Measurements from ENCODE around the gene TKFC.

Gene TKFC

GRCh38 chr11:61325649-61326414 is 7.2 kb upstream of the TKFC start:
- DNase-seq: no peak

GRCh38 chr11:61327669-61328071 is 5.4 kb upstream of the TKFC start:
- DNase-seq: no peak

GRCh38 chr11:61328351-61328750 is 4.7 kb upstream of the TKFC start:
- no peak for DNase-seq

GRCh38 chr11:61329871-61330270 is 3.2 kb upstream of the TKFC start:
- no peak for DNase-seq

GRCh38 chr11:61331651-61332050 is 1.4 kb upstream of the TKFC start:
- no peak for DNase-seq

- DNase-seq: no peak
These were observed 689 bp upstream of the TKFC start for GRCh38 chr11:61332281-61332796.

GRCh38 chr11:61333550-61334433 is 764 bp downstream of the TKFC start:
- no peak for DNase-seq

GRCh38 chr11:61334434-61335354 is 1.7 kb downstream of the TKFC start:
- DNase-seq: no peak

GRCh38 chr11:61335355-61335710 is 2.3 kb downstream of the TKFC start:
- no peak for DNase-seq

- DNase-seq: peak; percentile 85
These were observed 3.3 kb downstream of the TKFC start for GRCh38 chr11:61336171-61336935.

- DNase-seq: no peak
These were observed 4.9 kb downstream of the TKFC start for GRCh38 chr11:61337706-61338470.

GRCh38 chr11:61338783-61339489 is 5.9 kb downstream of the TKFC start:
- no peak for DNase-seq

- DNase-seq: no peak
These were observed 6.5 kb downstream of the TKFC start for GRCh38 chr11:61339490-61339878.

GRCh38 chr11:61340979-61341378 is 8.0 kb downstream of the TKFC start:
- no peak for DNase-seq

GRCh38 chr11:61341706-61342105 is 8.7 kb downstream of the TKFC start:
- DNase-seq: no peak

- DNase-seq: no peak
These were observed 9.3 kb downstream of the TKFC start for GRCh38 chr11:61342207-61342803.

GRCh38 chr11:61343792-61344745 is 11.0 kb downstream of the TKFC start:
- DNase-seq: no peak

GRCh38 chr11:61345170-61345610 is 12.2 kb downstream of the TKFC start:
- DNase-seq: no peak
